GM19397 (cell line): ENCODE data around the gene CUL7.

Experiments used
- ATAC-seq: cut with Tn5 transposase; IDR thresholded peaks from one replicate; pipeline ENCODE4 v1.9.1; 2021; ENCODE audit warnings: mild to moderate bottlenecking, moderate library complexity; ENCODE audit not compliant: unreplicated experiment

Gene CUL7

GRCh38 chr6:43077981-43078511 is 24.4 kb upstream of the CUL7 start:
- ATAC-seq, result no peak

- no peak for ATAC-seq
Measured at GRCh38 chr6:43077333-43077809, 23.7 kb upstream of the CUL7 start.

GRCh38 chr6:43076464-43077332 is 23.0 kb upstream of the CUL7 start:
- no peak for ATAC-seq

- no peak for ATAC-seq
Measured at GRCh38 chr6:43075670-43076463, 22.2 kb upstream of the CUL7 start, which contains the start of gene PTK7. Gene PTK7, plus strand, starts transcription at chr6:43076314. Its CDS starts 175 bp downstream, at chr6:43076489.

- ATAC-seq, result no peak
Measured at GRCh38 chr6:43074847-43075669, 21.4 kb upstream of the CUL7 start.

GRCh38 chr6:43070028-43070632 is 16.5 kb upstream of the CUL7 start:
- no peak for ATAC-seq

- no peak for ATAC-seq
Measured at GRCh38 chr6:43062818-43063217, 9.2 kb upstream of the CUL7 start.

- no peak for ATAC-seq
Measured at GRCh38 chr6:43061861-43062260, 8.2 kb upstream of the CUL7 start.

GRCh38 chr6:43060755-43061633 is 7.3 kb upstream of the CUL7 start:
- no peak for ATAC-seq

- ATAC-seq, result no peak
Measured at GRCh38 chr6:43060034-43060754, 6.5 kb upstream of the CUL7 start.

GRCh38 chr6:43059168-43060033 is 5.8 kb upstream of the CUL7 start, which contains the start of the genes KLC4 and MRPL2:
Gene KLC4, plus strand, starts transcription at chr6:43059631. Its CDS starts 1,705 bp downstream, at chr6:43061336.
Gene MRPL2, minus strand, starts transcription at chr6:43059434. Its CDS starts 53 bp downstream, at chr6:43059381.
- ATAC-seq, result peak; percentile 91

GRCh38 chr6:43058531-43058930 is 4.9 kb upstream of the CUL7 start:
- ATAC-seq, result no peak

- no peak for ATAC-seq
Measured at GRCh38 chr6:43055966-43056365, 2.3 kb upstream of the CUL7 start.

GRCh38 chr6:43054206-43054943 is 724 bp upstream of the CUL7 start:
- no peak for ATAC-seq

- peak; percentile 19 for ATAC-seq
Measured at GRCh38 chr6:43052842-43053544, 658 bp downstream of the CUL7 start.

- ATAC-seq, result no peak
Measured at GRCh38 chr6:43052225-43052841, 1.3 kb downstream of the CUL7 start.
